HG03066 (cell line): ENCODE measurements around the gene SPTY2D1.
"Not testable (repeated sequence)": the region's sequence is repeated elsewhere in the genome, so short reads cannot be mapped to it uniquely, and the experiment has no call there.

Experiments used
- ATAC-seq: cut with Tn5 transposase; IDR thresholded peaks from one replicate; pipeline ENCODE4 v1.9.1; 2021; ENCODE audit warnings: low read depth; ENCODE audit not compliant: unreplicated experiment

The SPTY2D1 gene, protein sequence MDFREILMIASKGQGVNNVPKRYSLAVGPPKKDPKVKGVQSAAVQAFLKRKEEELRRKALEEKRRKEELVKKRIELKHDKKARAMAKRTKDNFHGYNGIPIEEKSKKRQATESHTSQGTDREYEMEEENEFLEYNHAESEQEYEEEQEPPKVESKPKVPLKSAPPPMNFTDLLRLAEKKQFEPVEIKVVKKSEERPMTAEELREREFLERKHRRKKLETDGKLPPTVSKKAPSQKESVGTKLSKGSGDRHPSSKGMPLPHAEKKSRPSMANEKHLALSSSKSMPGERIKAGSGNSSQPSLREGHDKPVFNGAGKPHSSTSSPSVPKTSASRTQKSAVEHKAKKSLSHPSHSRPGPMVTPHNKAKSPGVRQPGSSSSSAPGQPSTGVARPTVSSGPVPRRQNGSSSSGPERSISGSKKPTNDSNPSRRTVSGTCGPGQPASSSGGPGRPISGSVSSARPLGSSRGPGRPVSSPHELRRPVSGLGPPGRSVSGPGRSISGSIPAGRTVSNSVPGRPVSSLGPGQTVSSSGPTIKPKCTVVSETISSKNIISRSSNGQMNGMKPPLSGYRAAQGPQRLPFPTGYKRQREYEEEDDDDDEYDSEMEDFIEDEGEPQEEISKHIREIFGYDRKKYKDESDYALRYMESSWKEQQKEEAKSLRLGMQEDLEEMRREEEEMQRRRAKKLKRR

DNA sequence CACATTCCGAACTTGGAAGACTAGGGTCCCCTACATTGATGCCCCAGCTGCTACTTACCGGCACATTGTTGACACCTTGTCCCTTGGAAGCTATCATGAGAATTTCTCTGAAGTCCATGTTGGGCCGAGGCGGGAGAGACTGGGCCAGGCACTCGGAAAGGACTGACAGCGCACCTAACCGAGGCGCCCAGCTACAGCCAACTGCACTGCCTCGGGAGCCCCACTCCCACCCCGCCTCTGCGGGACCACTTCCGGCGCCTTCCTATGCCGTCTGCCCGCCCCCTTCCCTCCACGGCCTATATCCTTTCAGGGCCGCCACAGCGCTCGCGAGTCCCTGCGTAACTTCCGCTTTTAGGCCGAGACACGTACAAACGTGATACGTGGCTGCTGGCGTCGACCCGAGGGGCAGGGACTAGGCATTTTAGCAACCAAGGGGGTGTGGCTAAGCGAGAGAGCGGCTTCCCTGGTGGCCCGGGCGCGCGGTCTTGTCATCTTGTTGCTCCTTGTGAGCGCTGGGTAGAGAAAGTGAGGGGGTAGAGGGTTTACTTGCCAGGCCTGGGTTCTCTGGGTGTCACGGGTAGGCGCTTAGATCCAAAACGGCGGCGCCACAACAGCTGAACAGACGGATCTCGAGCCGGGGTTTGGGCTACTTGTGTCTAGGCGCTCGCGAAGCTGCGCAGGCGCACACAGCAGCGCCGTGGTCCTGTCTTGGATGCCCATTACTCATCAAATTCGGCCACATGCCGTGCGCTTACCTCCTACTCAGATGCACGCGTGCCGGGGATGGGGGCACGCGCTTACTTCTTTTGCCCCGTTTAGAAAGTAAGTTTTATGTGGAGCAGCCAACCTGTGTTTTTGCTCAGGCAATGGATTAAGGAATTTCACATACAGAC lies at the start of gene SPTY2D1:
SPTY2D1 (minus strand) TSS at position 203 of the 893 bp plus-strand sequence; CDS start at position 118, 85 bp downstream.
- ATAC-seq = peak; percentile 89

DNA sequence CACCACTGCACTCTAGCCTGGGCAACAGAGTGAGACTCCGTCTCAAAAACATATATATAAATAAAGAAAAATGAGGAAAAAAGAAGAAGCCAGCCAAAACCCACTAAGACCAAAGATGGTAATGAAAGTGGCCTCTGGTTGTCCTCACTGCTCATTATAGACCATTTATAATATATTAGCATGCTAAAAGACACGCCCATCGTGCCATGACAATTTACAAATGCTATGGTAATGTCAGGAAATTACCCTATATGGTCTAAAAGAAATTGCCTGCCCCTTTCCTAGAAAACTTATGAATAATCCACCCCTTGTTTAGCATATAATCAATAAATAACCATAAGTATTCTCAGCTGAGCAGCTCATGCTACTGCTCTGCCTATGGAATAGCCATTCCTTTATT lies 48.3 kb upstream of the SPTY2D1 start:
- no peak for ATAC-seq

DNA sequence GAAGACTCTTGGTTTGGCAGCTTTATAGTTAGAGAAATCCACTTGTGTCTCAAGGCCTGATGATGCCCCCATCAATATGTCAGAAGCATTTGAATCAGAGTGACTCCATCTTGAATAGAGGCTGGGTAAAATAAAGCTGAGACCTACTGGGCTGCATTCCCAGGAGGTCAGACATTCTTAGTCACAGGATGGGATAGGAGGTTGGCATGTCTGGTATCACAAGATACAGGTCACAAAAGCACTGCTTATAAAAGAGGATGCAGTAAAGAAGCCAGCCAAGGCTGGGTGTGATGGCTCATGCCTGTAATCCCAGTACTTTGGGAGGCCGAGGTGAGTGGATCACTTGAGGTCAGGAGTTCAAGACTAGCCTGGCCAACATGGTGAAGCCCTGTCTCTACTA lies 47.8 kb upstream of the SPTY2D1 start:
- not testable (repeated sequence) for ATAC-seq

DNA sequence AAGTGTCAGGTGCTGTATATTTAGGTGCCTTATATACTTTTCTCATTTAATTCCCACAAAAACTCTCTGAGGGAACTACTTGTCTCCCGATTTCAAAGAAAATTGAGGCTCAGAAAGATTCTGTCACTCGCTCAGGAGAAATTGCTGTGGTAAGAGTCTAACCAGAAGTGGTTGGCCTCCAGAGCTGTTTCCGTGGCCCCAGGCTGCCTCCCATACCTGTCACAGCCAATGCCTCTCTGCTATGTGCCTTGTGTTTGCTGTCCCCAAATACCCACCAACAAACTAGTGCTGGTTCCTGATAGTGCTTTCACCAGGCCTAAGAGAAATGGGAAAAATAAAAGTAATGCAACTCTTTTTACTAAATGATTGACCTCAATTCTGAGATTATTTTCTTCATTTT lies 43.4 kb upstream of the SPTY2D1 start:
- ATAC-seq = no peak

DNA sequence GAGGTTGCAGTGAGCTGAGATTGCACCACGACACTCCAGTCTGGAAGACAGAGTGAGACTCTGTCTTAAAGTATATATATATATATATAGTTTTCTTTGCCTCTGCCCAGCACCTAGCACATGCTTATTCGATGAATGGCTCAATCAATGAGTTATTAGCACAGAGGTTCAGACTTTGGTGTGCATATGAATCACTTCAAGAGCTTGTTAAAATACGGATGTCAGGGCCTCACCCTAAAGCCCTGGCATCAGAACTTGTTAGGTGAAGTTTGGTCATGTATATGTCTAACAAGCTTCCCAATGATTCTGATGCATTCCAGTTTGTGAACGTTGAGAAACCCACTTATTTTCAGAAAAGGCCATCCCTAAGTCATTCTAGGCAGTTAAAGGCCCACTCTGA lies 42.7 kb upstream of the SPTY2D1 start:
- ATAC-seq = no peak

DNA sequence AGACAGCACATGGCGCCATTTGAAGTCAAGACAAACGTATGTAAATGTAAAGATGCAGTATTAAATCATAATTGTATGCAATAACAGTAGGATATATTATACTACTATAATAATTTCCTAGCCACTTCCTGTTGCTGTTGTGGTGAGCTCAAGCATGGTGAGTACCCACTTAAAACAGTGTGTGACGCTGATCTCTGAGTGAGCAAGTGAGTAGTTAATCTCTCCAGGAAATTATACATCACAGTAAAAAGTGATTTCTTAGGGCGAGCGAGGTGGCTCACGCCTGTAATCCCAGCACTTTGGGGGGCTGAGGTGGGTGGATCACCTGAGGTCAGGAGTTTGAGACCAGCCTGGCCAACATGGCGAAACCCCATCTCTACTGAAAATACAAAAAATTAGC lies 38.1 kb upstream of the SPTY2D1 start:
- not testable (repeated sequence) for ATAC-seq

DNA sequence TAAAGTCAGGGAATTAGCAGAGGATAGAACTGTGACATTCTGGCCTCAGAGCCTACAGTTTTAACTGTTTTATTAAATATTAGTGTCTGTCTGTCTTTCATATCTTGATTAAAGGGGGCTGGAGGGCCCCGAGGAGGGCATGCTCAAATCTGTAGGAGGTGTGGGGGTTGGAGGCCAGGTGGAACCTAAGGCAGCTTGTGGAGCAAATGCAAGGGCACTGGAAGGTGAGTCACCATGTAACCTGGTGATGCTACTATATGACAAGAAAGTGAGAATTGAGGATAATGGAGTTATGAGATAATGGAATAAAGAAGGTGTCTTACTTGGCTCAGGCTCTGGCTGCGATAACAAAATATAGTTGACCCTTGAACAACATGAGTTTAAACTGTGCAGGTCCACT lies 37.1 kb upstream of the SPTY2D1 start:
- ATAC-seq = no peak

DNA sequence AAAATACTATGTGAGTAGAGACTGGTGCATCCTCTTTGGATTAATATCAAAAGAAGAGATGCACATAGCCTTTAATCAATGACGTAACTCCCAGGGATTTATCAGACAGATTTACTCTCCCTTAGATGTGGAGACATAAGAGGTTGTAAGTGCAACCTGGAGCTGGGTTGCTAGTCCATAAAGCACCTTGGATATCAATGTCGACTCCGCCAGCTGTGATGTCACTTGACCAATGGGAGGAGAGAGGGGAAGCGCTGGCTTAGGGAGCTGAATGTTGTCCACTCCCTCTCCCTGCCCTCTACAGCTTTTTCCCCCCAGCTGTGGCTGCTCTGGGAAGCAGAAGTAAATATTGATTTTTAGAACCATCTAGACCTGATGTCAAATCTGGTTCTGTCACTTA lies 35.6 kb upstream of the SPTY2D1 start:
- no peak for ATAC-seq

DNA sequence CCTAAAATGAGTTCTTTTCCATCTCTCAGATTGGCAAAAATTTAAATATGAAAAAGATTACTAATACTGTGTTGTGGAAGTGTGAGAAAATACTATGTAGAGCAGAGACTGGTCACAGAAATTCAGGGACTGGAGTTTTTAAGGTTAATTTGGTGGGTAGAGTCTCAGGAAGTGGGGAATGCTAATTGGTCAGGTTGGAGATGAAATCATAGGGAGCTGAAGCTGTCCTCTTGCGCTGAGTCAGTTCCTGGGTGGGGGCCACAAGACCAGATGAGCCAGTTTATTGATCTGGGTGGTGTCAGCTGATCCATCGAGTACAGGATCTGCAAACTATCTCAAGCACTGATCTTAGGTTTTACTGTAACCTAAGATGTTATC lies 35.1 kb upstream of the SPTY2D1 start:
- no peak for ATAC-seq

DNA sequence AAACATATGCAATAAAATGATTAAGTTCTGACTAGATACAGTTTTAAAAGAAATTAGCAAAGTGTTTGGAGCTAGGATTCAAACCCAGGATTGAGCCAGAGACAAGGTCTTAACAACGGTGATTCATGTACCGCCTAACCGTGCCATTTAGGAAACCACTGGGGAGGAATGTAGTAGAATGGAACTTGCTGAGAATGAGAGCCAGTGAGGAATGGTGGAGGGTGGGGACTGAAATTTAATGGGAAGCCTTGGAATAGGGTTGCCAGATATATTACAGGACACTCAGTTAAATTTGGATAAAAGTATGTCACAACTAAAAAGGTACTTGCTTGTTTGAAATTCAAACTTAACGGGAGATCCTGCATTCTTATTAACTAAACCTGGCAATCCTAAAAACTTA lies 34.0 kb upstream of the SPTY2D1 start:
- no peak for ATAC-seq

DNA sequence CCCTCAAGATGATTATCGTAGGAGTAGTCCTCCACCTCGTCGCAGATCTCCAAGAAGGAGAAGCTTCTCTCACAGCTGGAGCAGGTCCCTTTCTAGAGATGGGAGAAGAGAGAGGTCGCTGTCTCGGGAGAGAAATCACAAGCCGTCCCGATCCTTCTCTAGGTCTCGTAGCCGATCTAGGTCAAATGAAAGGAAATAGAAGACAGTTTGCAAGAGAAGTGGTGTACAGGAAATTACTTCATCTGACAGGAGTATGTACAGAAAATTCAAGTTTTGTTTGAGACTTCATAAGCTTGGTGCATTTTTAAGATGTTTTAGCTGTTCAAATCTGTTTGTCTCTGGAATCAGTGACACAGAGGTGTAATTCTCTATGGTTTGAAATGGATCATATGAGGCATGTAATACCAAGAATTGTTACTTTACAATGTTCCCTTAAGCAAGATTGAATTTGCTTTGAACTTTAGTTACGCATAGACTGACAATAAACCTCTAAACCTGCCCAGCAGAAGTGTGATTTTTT lies 31.3 kb upstream of the SPTY2D1 start:
- ATAC-seq = not testable (repeated sequence)

DNA sequence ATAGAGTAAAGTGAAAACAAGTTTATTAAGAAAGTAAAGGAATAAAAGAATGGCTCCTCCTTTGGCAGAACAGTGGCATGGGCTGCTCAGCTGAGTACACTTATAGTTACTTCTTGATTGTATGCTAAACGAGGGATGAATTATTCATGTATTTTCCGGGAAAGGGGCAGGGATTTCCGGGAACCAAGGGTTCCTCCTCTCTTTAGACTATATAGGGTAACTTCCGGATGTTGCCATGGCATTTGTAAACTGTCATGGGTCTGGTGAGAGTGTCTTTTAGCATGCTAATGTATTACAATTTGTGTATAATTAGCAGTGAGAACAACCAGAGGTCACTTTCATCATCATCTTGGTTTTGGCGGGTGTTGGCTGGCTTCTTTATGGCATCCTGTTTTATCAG lies 23.5 kb upstream of the SPTY2D1 start:
- no peak for ATAC-seq

DNA sequence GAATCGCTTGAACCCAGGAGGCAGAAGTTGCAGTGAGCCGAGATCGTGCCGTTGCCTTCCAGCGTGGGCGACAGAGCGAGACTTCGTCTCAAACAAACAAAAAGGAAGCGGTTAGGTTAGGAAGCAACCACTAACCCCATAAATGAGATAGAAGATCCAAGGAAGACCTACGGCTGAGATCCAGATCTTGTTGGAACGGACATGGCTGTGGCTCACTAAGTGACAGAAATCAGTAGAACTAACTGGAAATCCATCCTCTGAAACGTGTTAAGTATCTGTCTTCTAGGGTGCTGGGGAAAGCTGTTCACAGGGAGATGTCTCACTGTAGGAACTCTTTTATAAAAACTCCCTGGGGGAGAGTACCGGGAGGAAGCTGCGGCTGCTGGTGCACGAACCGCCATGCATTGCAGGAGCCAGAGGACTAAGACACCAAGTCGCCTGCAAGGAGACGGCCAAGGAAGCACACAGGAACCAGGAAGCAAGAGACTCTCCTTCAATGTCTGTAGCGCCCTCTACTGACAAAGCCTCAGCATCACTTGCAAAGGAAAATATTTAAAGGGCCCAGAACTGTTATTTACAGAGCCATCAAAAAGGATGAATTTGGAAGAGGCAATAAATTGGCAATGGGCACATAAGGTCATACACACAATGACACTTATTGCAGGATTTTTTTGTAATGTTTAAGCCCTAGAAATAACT lies 16.9 kb upstream of the SPTY2D1 start:
- ATAC-seq = peak; percentile 87

DNA sequence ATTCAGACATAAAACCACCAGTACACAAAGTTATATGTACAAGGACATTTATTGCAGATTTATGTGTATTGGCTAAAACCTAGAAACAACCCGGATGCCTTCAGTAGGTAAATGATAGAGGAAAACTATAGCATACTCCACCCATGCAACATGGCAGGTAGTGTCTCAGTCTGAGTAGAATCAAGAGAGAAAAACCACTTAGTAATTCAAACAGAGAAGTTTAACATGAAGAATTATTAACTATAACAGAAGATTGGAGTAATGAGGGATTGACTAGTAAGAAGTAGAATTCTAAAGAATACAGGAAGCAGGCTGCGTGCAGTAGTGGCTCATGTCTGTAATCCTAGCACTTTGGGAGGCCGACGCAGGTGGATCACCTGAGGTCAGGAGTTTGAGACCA lies 16.2 kb upstream of the SPTY2D1 start:
- no peak for ATAC-seq

DNA sequence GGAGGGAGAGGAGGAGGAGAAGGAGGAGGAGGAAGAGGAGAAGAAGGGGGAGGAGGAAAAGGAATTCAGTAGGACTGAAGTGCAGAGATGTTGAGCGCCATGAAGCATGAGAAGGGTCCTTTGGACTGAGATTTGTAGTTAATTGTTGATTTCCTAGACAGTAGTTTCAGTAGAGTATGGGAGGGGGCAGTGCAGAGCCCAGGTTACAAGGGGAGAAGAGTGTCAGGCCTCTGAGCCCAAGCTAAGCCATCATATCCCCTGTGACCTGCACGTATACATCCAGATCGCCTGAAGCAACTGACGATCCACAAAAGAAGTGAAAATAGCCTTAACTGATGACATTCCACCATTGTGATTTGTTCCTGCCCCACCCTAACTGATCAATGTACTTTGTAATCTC lies 8.9 kb upstream of the SPTY2D1 start:
- ATAC-seq = not testable (repeated sequence)

DNA sequence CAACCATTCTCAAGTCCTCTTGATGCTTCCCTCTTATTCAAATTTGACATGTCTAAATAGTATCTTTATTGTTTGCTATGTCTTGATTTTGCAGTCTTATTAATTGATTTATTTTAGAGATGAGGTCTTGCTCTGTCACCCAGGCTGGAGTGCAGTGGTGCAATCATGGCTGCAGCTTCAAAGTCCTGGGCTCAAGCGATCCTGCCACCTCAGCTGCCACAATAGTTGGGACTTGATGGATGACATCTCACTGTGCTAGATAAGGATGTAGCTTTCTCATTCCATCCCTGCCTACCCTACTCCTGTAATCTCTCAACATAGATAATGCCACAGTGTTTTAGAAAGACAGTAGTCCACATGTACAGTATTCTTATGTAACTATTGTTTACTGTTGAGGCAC lies 7.5 kb upstream of the SPTY2D1 start:
- no peak for ATAC-seq

DNA sequence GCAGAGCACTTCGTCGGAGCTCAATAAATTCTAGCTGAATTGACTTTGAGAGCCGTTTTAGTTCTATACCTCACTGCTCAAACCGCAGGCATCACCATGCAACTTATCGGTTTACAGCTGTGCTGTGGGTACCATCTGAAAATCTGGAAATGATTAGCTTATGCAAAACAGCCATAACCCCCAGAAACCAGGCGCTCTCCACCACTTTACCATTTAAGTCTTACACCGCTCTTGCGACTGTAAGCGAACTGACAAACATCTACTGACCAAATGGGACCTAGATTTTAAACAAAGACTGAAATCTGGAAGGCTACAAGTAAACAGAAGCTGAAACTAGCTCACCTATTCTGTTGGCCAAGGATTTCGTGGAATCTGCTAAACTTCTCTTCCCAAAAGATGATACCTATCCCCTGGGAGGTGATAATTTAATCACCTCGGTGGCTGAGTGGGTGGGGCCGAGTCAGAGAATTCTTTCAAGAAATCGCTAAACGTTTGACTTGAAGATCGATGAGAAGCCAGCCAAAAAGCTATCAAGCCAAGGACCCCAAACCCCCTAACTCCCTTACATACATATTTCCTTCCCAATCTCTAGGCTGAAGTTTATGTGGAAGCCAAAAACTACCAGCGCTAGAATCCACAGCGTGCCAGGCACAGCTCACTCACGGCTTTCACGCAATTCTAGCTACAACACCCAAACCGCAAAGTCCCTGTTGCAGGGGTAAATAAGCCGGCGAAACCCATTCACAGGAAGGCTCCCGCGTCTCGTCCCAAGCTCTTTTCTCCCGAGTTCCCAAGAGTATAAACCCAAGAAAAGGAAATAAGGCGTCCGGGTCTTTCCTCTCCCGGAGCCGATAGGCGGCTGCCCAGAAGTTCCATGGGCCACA lies 644 bp downstream of the SPTY2D1 start:
- peak; percentile 54 for ATAC-seq

DNA sequence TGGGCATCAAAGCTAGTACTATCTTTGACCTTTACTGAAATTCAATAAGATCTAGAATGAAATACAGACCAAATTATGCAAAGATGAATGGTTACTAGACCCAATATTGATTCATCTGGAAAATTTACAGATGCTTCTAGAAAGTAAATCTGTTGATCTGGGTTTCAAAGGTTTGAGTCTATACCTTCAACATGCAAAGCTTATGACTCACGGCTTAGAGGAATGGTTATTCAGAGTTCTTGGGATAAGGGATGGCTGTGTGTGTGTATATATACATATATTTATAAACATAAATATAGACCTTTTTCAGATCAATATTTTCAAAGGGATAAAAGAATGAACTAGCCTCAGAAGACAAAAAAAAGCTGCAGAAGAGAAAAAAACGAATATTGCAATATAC lies 1.3 kb downstream of the SPTY2D1 start:
- no peak for ATAC-seq

DNA sequence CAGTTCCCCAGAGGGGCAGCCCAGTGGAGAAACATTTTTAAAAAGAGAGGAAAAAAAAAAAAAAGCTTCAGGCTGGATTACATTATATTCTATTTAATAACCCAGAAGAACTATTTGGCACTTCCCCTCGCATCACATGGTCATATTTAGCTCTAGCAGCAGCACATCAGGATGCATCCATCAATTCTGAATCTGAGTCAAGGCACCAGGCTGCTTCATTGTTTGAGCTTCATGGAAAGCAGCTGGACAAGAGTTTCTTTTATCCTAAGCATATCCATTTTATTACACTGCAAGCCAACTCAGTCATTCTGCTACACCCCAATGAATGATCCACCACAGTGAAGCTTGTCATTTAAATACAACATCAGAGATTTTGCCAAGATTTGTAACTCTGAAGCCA lies 10.0 kb downstream of the SPTY2D1 start:
- no peak for ATAC-seq
